Chondrocyte (in vitro differentiated cells): Measurements from ENCODE around the gene VSTM4. TPM values are rescaled to one million over a fixed set of nuclear protein-coding genes. Genes with fewer than 3 reads are reported as not detected.

ENCODE experiments used
- DNase-seq: peaks from one replicate; pipeline ENCODE4 v3.0.0; 2021; ENCODE audit warnings: mixed read lengths, low spot score
- H3K27ac Mint-ChIP-seq: one replicate; pipeline ENCODE4 v1.8.0; 2021; ENCODE audit warnings: mild to moderate bottlenecking, moderate library complexity, mixed read lengths; ENCODE audit not compliant: unreplicated experiment
- H3K27me3 Mint-ChIP-seq: 2 replicates; pipeline ENCODE4 v1.8.0; 2021; ENCODE audit warnings: low read depth, mixed read lengths
- H3K36me3 Mint-ChIP-seq: 2 replicates; pipeline ENCODE4 v1.8.0; 2021; ENCODE audit warnings: low read depth, mixed read lengths
- H3K4me1 Mint-ChIP-seq: 2 replicates; pipeline ENCODE4 v1.8.0; 2021; ENCODE audit warnings: low read depth, mild to moderate bottlenecking, mixed read lengths
- H3K4me3 Mint-ChIP-seq: one replicate; pipeline ENCODE4 v1.8.0; 2021; ENCODE audit warnings: mild to moderate bottlenecking, moderate library complexity, mixed read lengths; ENCODE audit not compliant: unreplicated experiment
- H3K9me3 Mint-ChIP-seq: 2 replicates; pipeline ENCODE4 v1.8.0; 2021; ENCODE audit warnings: low read depth, mixed read lengths
- CTCF ChIP-seq: fragments of 200-600 bp; sonication (generic); IDR thresholded peaks from 2 replicates; pipeline ENCODE4 v1.5.0; 2021; ENCODE audit warnings: antibody characterized with exemption, mild to moderate bottlenecking, moderate library complexity
- total RNA-seq: library from RNA; stranded (reverse); gene quantifications from 3 replicates; pipeline ENCODE4 v1.2.1, GENCODE V29; 2021

The VSTM4 gene
- total RNA-seq, 1 donor from 2014 or later: 7.2 TPM

GRCh38 chr10:49021685-49022084 lies 93.6 kb downstream of the VSTM4 start:
- H3K27ac Mint-ChIP-seq: no peak overlapping the region
- no peak for TF ChIP-seq CTCF
- peaks cover 2% of the 10 kb centered on the region for H3K36me3 Mint-ChIP-seq

GRCh38 chr10:49015700-49016099 lies 99.6 kb downstream of the VSTM4 start:
- no peak for TF ChIP-seq CTCF
- H3K27ac Mint-ChIP-seq: no peak overlapping the region
- H3K36me3 Mint-ChIP-seq: peaks cover 2% of the 10 kb centered on the region
- H3K9me3 Mint-ChIP-seq: peaks cover 4% of the 10 kb centered on the region
- H3K27me3 Mint-ChIP-seq: peaks cover 4% of the 10 kb centered on the region
- H3K4me1 Mint-ChIP-seq: no peaks in the 10 kb centered on the region
- no peak for DNase-seq
- H3K4me3 Mint-ChIP-seq: no peak overlapping the region

More at GRCh38 chr10:49021685-49022084, 93.6 kb downstream of the VSTM4 start:
- peaks cover 7% of the 10 kb centered on the region for H3K9me3 Mint-ChIP-seq
- no peaks in the 10 kb centered on the region for H3K27me3 Mint-ChIP-seq
- H3K4me3 Mint-ChIP-seq: no peak overlapping the region
- no peak for DNase-seq
- H3K4me1 Mint-ChIP-seq: no peaks in the 10 kb centered on the region

- DNase-seq: no peak
- no peaks in the 10 kb centered on the region for H3K9me3 Mint-ChIP-seq
- no peak overlapping the region for H3K4me3 Mint-ChIP-seq
- H3K27me3 Mint-ChIP-seq: peaks cover 7% of the 10 kb centered on the region
- TF ChIP-seq CTCF: no peak
- peaks cover 8% of the 10 kb centered on the region for H3K4me1 Mint-ChIP-seq
- no peaks in the 10 kb centered on the region for H3K36me3 Mint-ChIP-seq
- no peak overlapping the region for H3K27ac Mint-ChIP-seq
These were observed 102.7 kb downstream of the VSTM4 start for GRCh38 chr10:49012603-49013002.

- H3K4me3 Mint-ChIP-seq: no peak overlapping the region
- DNase-seq: no peak
- no peaks in the 10 kb centered on the region for H3K36me3 Mint-ChIP-seq
- no peak overlapping the region for H3K27ac Mint-ChIP-seq
- H3K27me3 Mint-ChIP-seq: peaks cover 7% of the 10 kb centered on the region
- no peaks in the 10 kb centered on the region for H3K9me3 Mint-ChIP-seq
- TF ChIP-seq CTCF: no peak
- H3K4me1 Mint-ChIP-seq: peaks cover 8% of the 10 kb centered on the region
These were observed 103.6 kb downstream of the VSTM4 start for GRCh38 chr10:49011756-49012155.

GRCh38 chr10:49010865-49011264 lies 104.5 kb downstream of the VSTM4 start:
- Mint-ChIP-seq H3K27ac (no peak overlapping the region), H3K36me3 (no peaks in the 10 kb centered on the region), H3K27me3 (peaks cover 7% of the 10 kb centered on the region), H3K9me3 (no peaks in the 10 kb centered on the region), H3K4me3 (no peak overlapping the region), H3K4me1 (peaks cover 8% of the 10 kb centered on the region)
- no peak for DNase-seq
- TF ChIP-seq CTCF: no peak
